ENCODE results near the gene TMEM135. TPM values are rescaled to one million over a fixed set of nuclear protein-coding genes. Genes with fewer than 3 reads are reported as not detected.
A peak's percentile ranks its signal among the peaks of the same experiment; 100 is the strongest.

TMEM135 gene
- total and polyA plus RNA-seq, 5 experiments from 2014 or later, result 5.4 to 20.4 (median 8.7) TPM

DNA sequence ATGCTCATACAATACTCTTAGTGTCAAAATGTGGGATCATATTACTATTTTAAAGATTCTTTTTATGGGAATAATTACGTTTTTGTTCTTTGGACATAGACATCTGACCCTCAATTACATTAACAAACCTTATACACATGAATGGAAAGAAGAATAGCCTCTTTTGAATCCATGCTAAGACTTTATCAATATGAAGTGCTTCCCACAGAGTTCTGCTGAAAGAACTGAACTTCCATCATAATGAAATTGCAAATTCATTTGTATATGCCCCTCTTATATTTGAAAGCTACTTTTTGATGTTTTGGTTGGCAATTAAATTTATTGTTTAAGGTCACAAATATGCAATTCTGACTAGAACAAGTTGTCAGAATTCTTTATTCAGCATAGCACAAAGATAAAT lies 254.9 kb downstream of the TMEM135 start:
- POLR2A ChIA-PET, result no interaction called here
- DNase-seq (no peak), ATAC-seq (no peak)
- Mint-ChIP-seq H3K36me3 (peaks cover 0 to 5% (median 0%) of the 10 kb centered on the region in 3 donors), H3K9me3 (no peaks in the 10 kb centered on the region), H3K27ac (no peak overlapping the region), H3K4me1 (peaks cover 0 to 3% (median 0%) of the 10 kb centered on the region in 4 donors), H3K4me3 (no peak overlapping the region), H3K27me3 (no peaks in the 10 kb centered on the region)

DNA sequence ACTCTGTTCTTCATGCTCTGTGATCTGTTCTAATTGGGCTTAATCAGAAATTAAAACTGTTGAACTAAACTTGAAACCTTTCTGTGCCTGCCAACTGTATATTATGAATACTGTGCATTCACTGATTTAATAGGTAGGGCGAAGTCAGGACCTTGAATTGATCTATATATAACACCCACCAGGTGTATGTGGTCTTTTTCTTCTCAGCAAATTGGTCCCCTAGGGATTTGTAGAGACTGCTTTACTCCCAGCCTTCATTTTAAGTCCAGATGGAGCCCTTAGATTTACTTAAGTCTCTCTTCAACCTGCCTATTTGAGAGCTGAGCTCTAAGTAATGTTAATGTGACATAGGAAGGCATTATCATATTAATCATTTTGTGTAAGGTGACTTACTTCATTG lies 257.5 kb downstream of the TMEM135 start:
- ATAC-seq (no peak), DNase-seq (no peak)
- Mint-ChIP-seq H3K4me3 (no peak overlapping the region), H3K9me3 (no peaks in the 10 kb centered on the region), H3K27me3 (no peaks in the 10 kb centered on the region), H3K4me1 (peaks cover 0 to 6% (median 2%) of the 10 kb centered on the region in 4 donors), H3K36me3 (peaks cover 0 to 5% (median 0%) of the 10 kb centered on the region in 3 donors), H3K27ac (no peak overlapping the region)
- POLR2A ChIA-PET, result no interaction called here

DNA sequence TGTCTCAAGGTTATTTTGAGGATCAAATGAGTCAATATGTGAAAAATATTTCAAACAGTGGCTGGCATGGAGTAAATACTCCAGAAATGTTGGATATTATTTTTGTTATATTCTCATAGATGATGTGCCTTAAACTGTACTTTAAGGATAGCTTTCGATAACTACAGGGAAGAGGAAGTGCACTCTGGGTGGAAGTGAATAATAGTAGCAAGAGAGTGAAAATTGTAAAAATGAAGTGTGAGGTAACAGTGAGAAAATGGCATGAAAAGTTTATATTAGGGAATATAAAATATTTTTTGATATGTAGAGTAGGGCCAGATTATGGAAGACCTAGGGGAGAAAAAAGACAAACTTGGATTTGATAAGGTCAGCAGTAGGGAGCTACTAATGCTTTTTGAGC lies 258.9 kb downstream of the TMEM135 start:
- H3K4me1 Mint-ChIP-seq, result peaks cover 0 to 9% (median under 1%) of the 10 kb centered on the region in 4 donors

DNA sequence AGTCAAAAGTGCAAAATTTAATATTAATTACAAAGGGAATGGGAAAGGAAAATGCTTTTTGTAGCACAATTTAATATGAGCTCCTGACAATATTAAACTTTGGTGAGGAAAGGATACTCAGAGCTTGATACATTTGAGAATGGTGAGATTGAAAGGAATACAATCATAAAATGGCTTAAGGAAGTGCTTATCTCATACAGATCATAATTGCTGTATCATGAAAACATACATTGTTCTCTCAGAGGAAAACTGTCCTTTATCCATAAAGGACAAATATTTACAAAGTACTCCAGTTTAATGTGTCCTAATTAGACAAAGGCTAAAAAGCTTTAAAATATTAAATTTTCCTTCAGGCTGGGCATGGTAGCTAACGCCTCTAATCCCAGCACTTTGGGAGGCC lies 260.4 kb downstream of the TMEM135 start:
- Mint-ChIP-seq H3K36me3 (peaks cover 0 to 13% (median 3%) of the 10 kb centered on the region in 3 donors), H3K4me3 (no peak overlapping the region), H3K4me1 (peaks cover 0 to 9% (median under 1%) of the 10 kb centered on the region in 4 donors), H3K9me3 (no peaks in the 10 kb centered on the region), H3K27ac (no peak overlapping the region), H3K27me3 (no peaks in the 10 kb centered on the region)
- DNase-seq (no peak), ATAC-seq (no peak)
- POLR2A ChIA-PET, result no interaction called here

More for the DNA sequence above, 258.9 kb downstream of the TMEM135 start:
- POLR2A ChIA-PET, result no interaction called here
- H3K36me3 Mint-ChIP-seq, result peaks cover 0 to 5% (median 0%) of the 10 kb centered on the region in 3 donors
- ATAC-seq, result no peak
- H3K27me3 Mint-ChIP-seq, result no peaks in the 10 kb centered on the region
- no peak overlapping the region for H3K4me3 Mint-ChIP-seq
- no peak overlapping the region for H3K27ac Mint-ChIP-seq
- H3K9me3 Mint-ChIP-seq, result no peaks in the 10 kb centered on the region
- no peak for DNase-seq

DNA sequence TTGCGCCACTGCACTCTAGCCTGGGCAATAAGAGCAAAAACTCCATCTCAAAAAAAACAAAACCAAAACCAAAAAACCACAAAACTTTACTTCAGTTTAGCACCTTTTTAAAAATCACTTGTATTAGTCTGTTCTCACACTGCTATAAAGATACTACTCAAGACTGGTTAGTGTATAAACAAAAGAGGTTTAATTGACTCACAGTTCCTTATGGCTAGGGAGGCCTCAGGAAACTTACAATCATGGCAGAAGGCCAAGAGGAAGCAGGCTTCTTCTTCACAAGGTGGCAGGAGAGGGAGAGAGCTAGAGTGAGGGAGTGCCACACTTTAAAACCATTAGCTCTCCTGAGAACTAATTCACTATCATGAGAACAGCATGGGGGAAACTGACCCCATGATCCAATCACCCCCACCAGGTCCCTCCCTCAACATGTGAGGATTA lies 261.3 kb downstream of the TMEM135 start:
- peaks cover 0 to 9% (median under 1%) of the 10 kb centered on the region in 4 donors for H3K4me1 Mint-ChIP-seq
- DNase-seq, result no peak
- no peak overlapping the region for H3K4me3 Mint-ChIP-seq
- H3K9me3 Mint-ChIP-seq, result no peaks in the 10 kb centered on the region
- no peaks in the 10 kb centered on the region for H3K27me3 Mint-ChIP-seq
- H3K36me3 Mint-ChIP-seq, result peaks cover 0 to 15% (median 11%) of the 10 kb centered on the region in 3 donors
- POLR2A ChIA-PET, result no interaction called here
- ATAC-seq, result no peak
- no peak overlapping the region for H3K27ac Mint-ChIP-seq

DNA sequence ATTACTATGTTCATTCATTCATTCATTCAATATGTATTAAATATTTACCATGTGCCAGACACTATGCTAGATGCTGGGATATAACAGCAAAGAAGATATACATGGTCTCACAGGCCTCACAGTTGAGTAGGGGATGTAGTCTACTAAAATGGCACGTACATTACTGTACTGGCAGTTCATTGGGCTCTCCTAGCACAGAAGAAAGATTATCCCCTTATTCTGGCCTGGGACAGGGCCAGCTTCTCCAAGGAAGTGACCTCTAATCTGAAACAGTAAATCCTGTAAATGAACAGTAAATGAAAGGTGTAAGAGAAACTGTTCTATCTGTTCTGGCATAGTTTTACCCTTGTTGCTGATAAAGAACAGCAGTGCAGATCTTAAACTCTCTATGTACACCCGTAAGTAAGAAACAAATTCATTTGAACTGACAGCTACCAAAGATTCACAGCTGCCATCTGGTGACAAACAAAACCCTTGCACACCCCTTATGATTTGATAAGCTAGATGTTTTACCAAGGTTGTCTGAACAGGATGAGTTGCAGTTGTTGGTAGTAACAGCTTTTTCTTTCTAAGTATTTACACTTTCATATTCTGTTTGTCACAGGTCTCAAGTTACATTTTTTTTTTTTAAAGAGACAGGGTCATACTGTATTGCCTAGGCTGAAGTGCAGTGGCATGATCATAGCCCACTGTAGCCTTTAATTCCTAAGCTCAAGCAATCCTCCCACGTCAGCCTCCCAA lies 263.1 kb downstream of the TMEM135 start:
- ATAC-seq (no peak), DNase-seq (no peak)
- POLR2A ChIA-PET, result no interaction called here
- H3K4me1 Mint-ChIP-seq, result peaks cover 0 to 9% (median under 1%) of the 10 kb centered on the region in 4 donors
- peaks cover 0 to 23% (median 15%) of the 10 kb centered on the region in 3 donors for H3K36me3 Mint-ChIP-seq
- no peaks in the 10 kb centered on the region for H3K9me3 Mint-ChIP-seq
- no peak overlapping the region for H3K4me3 Mint-ChIP-seq
- no peaks in the 10 kb centered on the region for H3K27me3 Mint-ChIP-seq
- peak overlapping the region in 1 of 10 donors; percentile 34 for H3K27ac Mint-ChIP-seq

DNA sequence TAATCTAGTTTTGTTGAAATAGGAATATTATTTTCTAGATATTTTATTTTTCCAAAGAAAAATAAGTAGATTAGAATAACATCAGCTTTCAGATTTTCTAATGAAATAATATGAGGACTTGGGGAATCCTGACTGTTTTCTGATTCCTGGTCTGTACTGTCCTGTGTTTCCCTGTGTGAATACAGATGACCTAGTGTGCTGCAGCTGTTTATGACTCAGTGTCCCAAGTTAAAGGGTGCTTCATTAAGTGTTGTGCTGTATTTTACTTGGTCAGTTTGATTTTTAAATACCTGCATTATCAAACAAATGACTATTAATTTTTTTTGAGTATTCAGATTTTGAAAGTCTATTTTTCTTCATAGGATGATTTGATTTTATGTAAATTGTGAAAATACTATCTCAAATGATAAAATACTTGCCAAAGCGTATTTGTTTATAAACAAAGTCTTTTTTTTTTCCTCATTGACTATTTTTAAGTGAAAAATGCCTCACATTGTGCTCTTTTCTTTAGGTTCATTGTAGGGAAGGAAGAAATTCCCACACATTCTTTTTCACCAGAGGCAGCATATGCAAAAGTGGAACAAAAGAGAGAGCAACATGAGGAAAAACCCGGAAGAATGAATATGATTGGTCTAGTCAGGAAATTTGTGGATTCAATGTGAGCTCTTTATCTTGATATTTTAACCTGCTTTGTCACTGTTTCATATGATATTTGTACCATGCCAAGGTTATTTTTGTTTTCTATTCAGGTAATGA lies 264.2 kb downstream of the TMEM135 start:
- no peaks in the 10 kb centered on the region for H3K27me3 Mint-ChIP-seq
- H3K9me3 Mint-ChIP-seq, result no peaks in the 10 kb centered on the region
- no peak overlapping the region for H3K27ac Mint-ChIP-seq
- DNase-seq (no peak), ATAC-seq (no peak)
- H3K4me3 Mint-ChIP-seq, result no peak overlapping the region
- peaks cover 0 to 28% (median 20%) of the 10 kb centered on the region in 3 donors for H3K36me3 Mint-ChIP-seq
- H3K4me1 Mint-ChIP-seq, result peaks cover 0 to 9% (median under 1%) of the 10 kb centered on the region in 4 donors
- POLR2A ChIA-PET, result no interaction called here

DNA sequence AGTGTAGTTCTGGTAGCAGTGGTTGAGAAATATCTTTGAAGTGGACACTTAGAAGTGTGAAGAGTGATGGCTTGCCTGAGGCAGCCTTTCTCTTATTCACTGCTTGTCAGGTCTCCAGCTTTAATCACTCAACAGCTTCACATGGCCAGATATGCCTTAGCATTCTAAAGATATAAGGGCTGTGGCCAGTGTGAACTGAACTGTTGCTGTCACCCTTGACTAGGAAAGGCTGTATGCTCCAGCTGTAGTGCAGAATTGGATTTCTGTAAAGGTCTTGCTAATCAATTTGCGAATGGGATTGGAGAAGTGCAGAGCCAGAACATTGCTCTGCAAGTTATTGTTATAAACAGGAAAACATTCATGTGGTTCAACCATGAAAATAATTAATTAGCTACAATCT lies 266.7 kb downstream of the TMEM135 start:
- Mint-ChIP-seq H3K4me1 (peaks cover 0 to 5% (median 0%) of the 10 kb centered on the region in 4 donors), H3K9me3 (no peaks in the 10 kb centered on the region), H3K27ac (no peak overlapping the region), H3K27me3 (no peaks in the 10 kb centered on the region), H3K36me3 (peaks cover 0 to 43% (median 24%) of the 10 kb centered on the region in 3 donors), H3K4me3 (no peak overlapping the region)
- ATAC-seq, result no peak
- DNase-seq, result no peak
- POLR2A ChIA-PET, result no interaction called here

DNA sequence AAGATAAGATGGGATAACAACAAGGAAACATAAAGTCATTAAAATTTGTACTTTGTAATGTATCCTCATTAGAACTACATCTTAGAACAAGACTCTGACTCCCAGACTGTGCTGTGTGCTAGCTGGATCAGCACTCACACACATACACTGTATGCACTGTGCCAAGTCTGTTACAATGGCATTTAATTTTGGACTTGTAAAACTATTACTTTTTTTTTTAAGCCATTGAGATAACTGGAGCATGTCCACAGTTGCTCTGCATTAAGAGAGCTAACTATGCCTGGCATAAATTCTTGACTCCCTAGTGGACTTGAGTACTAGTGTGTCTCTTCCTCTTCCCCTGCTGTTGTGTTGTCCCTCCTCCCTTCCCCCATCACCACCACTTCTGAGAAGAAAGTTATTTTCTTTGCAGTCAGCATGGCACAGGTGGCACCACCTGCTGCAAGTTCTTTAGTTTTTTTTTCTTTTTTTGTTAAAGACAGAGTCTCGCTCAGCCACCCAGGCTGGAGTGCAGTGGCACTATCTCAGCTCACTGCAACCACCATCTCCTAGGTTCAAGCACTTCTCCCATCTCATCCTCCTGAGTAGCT lies 268.6 kb downstream of the TMEM135 start:
- peaks cover 0 to 51% (median 24%) of the 10 kb centered on the region in 3 donors for H3K36me3 Mint-ChIP-seq
- no peaks in the 10 kb centered on the region for H3K27me3 Mint-ChIP-seq
- ATAC-seq (no peak), DNase-seq (no peak)
- POLR2A ChIA-PET, result no interaction called here
- no peaks in the 10 kb centered on the region for H3K9me3 Mint-ChIP-seq
- no peaks in the 10 kb centered on the region for H3K4me1 Mint-ChIP-seq
- H3K4me3 Mint-ChIP-seq, result no peak overlapping the region
- no peak overlapping the region for H3K27ac Mint-ChIP-seq

DNA sequence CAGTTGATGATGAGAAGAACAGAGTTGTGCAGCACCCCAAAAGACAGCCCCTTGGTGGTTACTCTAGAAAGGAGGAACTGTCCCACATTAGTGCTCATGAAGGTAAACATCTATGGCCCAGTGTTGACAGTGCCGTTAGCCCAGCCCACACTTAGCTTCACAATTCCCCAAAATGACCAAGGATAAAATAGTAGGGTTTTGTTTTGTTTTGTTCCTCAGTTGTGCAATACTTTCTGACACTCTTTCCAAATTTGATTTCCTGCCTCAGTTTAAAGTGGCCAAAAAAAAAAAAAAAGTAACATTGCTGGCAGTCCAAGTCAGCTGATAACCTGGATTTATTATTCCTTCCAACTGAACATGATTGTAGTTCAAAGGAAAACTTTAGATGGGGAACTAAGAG lies 269.4 kb downstream of the TMEM135 start:
- no peaks in the 10 kb centered on the region for H3K4me1 Mint-ChIP-seq

DNA sequence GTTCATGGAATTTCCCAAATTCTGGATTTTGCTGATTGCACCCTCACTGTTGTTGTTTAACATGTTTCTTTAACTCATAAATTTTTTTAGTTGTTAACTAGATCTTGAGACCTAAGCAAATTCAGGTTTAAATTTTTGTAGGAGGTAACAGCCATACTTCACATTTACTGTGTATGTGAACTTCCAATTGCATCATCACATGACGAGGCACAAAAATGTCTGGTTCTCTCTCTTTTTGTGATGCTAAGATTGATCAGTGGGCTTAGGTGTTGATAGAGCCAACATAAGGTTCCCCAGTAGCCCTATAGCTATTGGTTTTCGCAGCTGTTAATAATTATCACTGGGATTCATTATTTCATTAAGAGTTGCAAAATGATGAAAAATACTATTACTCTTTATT lies 277.5 kb downstream of the TMEM135 start:
- no peaks in the 10 kb centered on the region for H3K27me3 Mint-ChIP-seq
- peaks cover 3 to 30% (median 10%) of the 10 kb centered on the region in 3 donors for H3K36me3 Mint-ChIP-seq
- no peak overlapping the region for H3K27ac Mint-ChIP-seq
- H3K4me3 Mint-ChIP-seq, result no peak overlapping the region
- POLR2A ChIA-PET, result no interaction called here
- no peaks in the 10 kb centered on the region for H3K4me1 Mint-ChIP-seq
- no peaks in the 10 kb centered on the region for H3K9me3 Mint-ChIP-seq
- ATAC-seq (no peak), DNase-seq (no peak)

More for the DNA sequence above, 269.4 kb downstream of the TMEM135 start:
- ATAC-seq (no peak), DNase-seq (no peak)
- no peaks in the 10 kb centered on the region for H3K27me3 Mint-ChIP-seq
- peaks cover 0 to 48% (median 24%) of the 10 kb centered on the region in 3 donors for H3K36me3 Mint-ChIP-seq
- POLR2A ChIA-PET, result no interaction called here
- H3K9me3 Mint-ChIP-seq, result no peaks in the 10 kb centered on the region
- H3K27ac Mint-ChIP-seq, result no peak overlapping the region
- no peak overlapping the region for H3K4me3 Mint-ChIP-seq

DNA sequence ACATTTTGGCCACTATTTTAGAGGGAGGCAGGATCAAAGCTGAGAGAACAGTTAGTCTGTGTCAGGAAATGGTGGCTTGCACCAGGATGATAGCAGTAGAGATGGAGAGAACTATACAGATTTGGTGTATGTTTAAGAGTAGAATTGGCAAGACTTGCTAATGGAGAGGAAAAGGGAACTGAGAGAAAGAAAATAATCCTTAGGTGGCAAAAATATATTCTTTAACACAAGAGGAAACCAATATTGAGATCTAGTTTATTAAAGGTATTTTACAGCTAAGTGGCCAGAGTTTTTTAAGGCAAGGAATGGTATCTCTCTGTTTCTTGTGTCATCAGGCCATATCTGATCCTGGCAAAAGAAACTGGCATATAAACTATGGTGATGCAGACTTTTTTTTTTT lies 278.8 kb downstream of the TMEM135 start:
- ATAC-seq (no peak), DNase-seq (no peak)
- Mint-ChIP-seq H3K27ac (no peak overlapping the region), H3K4me1 (no peaks in the 10 kb centered on the region), H3K9me3 (no peaks in the 10 kb centered on the region), H3K27me3 (no peaks in the 10 kb centered on the region), H3K4me3 (no peak overlapping the region), H3K36me3 (peaks cover 8 to 40% (median 22%) of the 10 kb centered on the region in 3 donors)
- POLR2A ChIA-PET, result no interaction called here

DNA sequence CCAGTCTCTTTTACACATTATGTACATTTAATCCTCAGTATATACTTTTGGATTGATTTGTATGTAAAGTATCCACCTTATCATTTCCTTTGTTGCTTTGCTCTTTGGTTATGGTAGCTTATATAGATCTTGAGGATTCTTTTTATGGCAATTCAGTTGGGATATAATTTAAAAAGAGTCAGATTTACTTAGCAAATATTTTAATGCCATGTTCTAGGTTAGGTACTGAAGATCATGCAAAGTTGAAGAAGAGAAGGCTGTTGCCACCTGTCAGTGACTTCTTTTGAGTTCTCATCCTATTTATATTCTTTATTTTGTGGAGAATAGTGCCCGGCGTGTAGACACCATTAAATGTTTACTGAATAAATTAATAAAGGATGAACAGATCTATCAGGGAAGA lies 279.7 kb downstream of the TMEM135 start:
- no peak for ATAC-seq
- DNase-seq, result no peak
- Mint-ChIP-seq H3K4me1 (no peaks in the 10 kb centered on the region), H3K27me3 (no peaks in the 10 kb centered on the region), H3K9me3 (no peaks in the 10 kb centered on the region), H3K27ac (peak overlapping the region in 1 of 10 donors; percentile 60), H3K36me3 (peaks cover 8 to 49% (median 30%) of the 10 kb centered on the region in 3 donors), H3K4me3 (no peak overlapping the region)
- POLR2A ChIA-PET, result no interaction called here
